ENCODE measurements around the gene RPP25L.

GRCh38 chr9:34564617-34565016, 47.3 kb downstream of the RPP25L start:
- TF ChIP-seq POLR2A (IDR thresholded peaks at IDR 0.05) (no peak), POLR2AphosphoS5 (IDR thresholded peaks at IDR 0.05) (no peak)

Data from upper lobe of left lung (tissue), 4 donors.